GM19395 (cell line): ENCODE measurements around the gene DFFA.
A peak's percentile ranks its signal among the peaks of the same experiment; 100 is the strongest.
"Not testable (repeated sequence)": the region's sequence is repeated elsewhere in the genome, so short reads cannot be mapped to it uniquely, and the experiment has no call there.

Source experiments
- ATAC-seq: cut with Tn5 transposase; IDR thresholded peaks from one replicate; pipeline ENCODE4 v1.9.1; 2021; ENCODE audit warnings: mild to moderate bottlenecking, moderate library complexity; ENCODE audit not compliant: unreplicated experiment

Gene DFFA

DNA sequence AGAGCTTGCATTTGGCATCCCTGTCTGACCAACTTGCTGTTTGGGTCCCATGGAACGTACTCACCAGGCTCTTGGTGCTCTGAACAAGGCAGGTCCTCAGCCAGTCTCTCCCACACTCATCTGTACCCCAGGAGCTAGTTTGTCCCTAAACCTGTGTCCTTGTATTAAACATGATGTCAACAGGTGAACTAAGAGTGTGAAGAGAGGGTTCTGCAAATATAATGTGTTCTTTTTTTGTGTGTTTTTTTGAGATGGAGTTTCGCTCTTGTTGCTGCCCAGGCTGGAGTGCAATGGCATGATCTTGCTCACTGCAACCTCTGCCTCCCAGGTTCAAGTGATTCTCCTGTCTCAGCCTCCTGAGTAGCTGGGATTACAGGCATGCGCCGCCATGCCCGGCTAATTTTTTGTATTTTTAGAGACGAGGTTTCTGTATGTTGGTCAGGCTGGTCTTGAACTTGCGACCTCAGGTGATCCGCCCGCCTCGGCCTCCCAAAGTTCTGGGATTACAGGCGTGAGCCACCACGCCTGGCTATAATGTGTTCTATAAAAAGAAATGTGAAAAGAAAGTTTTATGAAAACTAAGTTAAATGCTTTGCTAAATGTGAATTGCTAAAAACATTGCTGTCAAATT lies 33.8 kb upstream of the DFFA start:
- ATAC-seq: not testable (repeated sequence)

DNA sequence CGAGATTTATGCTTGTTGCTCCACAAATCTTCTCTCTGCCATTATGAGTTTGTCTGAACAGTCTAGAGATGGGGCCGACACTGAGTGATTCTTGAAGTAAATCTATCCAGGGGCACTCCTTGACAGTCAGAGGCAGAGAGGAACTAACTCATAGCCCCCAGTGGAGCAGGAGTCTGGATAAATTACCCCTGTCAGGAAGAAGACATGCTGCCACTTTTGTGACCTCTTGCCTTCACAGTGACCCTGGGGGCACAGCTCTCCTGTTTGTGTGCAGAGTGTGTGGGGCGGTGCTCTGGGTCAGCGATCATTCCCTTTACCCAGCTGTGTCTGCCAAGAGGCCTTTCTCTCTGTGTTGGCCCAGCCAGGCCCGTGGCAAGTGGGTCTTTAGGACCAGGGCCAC lies 31.9 kb upstream of the DFFA start:
- ATAC-seq: no peak

GRCh38 chr1:10502206-10502605 lies 29.9 kb upstream of the DFFA start:
- ATAC-seq: no peak

GRCh38 chr1:10498231-10498630 lies 25.9 kb upstream of the DFFA start:
- no peak for ATAC-seq

DNA sequence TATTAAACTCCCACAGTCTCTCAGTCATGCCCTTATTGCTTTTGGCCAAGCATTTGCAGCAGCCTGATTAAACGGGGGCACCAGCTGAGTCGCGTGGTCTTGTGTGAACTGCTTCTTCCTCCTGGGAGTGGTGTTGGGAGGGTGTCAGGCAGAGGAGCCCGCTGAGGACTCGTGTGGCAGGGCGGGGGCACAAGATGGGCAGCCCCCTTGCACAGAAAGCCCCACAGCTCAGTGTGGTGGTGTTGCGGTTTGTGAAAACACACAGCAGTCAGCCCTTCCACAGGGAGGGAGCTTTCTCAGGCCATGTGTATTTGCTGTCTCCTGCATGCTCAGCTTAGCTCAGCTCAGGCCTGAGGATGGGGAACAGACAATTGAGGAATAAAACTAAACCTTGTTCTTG lies 24.8 kb upstream of the DFFA start:
- ATAC-seq: no peak

DNA sequence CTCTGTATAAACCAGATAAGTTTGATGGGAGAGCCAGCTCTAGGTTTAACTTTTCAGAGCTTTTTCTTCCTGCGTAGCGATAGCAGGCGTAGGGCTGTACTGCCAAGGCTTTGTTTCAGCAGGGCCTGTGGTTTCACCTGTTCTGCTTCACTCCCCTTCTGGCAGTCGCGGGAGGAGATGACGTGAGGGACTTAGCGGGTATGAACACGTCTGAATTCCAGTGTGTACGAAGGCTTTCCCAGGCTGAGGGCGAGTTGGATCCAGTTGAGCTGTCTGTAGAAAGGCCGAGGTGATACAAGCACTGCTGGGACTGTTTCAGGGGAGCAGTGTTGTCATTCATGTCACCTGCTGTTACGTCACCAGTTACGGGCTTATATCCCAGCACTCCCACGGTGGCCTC lies 23.6 kb upstream of the DFFA start:
- no peak for ATAC-seq

DNA sequence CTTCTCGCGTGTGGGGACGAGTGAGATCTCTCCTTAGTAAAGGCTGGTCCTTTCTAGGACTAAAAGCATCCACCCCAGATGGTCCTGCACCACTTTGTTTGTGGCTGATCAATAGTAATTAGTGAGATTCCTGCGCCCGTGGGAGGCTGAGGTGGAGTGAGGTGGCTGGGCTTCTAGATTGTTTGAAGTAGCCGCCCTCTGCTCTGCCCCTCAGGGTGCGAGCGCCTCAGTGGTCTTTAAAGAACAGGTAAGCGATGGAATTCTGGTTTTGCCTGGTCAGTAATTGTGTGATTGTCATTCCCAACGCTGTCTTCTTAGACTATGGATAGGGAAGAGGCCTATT lies 23.1 kb upstream of the DFFA start:
- no peak for ATAC-seq

DNA sequence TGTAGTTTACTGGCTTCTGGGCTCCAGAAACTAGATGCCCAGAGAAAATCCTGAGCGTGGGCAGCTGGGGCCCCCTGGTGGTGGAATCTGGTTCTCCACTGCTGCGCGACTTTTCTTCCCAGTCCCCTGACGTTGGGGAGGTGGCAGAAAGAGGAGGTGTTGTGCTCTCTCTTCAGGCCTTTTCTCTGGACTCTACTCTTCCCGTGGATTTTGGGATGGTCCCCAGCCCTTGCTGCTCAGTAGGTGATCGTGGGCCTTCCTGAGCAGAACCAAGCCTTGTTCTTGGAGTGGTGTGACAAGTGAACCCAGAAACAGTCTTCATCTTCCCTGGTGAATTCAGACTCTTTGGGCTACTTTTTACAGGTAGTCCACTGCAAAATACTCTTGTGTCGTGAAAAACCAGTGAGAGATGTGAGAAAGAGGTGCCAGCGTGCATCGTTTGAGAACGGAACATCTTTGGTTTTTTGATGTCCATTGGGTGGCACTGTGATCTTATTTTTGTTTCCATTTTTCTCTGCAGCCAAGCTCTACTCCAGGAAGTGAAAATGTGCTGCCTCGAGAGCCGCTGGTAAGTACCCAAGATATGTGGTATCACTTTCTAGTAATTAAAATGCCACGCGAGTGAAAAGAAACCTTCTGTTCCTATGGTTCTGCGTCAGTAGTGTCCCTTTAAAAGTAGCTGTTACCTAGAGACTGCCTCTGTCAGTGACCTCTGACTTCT lies 22.6 kb upstream of the DFFA start:
- peak; percentile 75 for ATAC-seq

DNA sequence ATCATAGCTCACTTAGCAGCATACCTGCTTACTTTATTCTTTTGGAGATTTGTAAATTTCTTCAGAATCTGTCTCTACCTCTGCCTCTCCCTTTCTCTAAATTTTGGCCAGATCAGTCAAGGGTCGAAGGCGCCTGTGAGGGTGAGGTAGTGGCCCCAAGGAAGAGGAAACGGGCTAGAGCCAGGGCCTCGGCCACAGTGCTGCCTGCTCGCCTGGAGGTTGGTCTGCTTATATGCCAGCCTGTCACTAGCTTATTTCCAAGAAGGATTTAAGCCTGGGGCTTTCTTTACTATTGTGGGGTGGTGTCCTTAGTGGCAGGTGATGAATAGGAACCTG lies 22.1 kb upstream of the DFFA start:
- ATAC-seq: no peak

DNA sequence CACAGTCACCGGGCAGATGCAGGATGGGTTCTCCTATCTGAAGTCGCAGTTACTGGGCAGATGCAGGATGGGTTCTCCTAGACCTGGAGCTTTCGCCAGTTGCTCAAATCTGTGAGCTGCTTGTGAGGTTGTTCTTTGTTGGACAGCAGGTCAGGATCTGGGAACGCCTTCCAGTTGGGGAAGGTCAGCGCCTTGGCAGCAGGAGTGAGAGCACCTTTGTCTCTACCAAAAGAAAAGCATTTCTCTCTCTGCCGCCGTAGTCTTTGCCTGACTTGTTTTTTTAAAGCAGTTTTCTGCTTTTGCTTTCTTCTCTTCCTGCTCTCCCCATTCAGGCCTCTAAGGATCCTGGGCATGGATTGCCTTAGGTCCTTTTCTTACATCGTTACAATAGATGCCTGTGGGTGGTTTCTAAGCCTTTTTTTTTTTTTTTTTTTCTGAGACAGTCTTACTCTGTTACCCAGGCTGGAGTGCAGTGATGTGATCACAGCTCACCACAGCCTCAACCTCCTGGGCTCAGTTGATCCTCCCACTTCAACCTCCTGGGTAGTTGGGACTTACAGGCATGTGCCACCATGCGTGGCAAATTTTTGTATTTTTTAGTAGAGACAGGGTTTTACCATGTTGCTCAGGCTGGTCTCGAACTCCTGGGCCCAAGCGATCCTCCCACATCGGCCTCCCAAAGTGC lies 18.1 kb upstream of the DFFA start:
- ATAC-seq: no peak

DNA sequence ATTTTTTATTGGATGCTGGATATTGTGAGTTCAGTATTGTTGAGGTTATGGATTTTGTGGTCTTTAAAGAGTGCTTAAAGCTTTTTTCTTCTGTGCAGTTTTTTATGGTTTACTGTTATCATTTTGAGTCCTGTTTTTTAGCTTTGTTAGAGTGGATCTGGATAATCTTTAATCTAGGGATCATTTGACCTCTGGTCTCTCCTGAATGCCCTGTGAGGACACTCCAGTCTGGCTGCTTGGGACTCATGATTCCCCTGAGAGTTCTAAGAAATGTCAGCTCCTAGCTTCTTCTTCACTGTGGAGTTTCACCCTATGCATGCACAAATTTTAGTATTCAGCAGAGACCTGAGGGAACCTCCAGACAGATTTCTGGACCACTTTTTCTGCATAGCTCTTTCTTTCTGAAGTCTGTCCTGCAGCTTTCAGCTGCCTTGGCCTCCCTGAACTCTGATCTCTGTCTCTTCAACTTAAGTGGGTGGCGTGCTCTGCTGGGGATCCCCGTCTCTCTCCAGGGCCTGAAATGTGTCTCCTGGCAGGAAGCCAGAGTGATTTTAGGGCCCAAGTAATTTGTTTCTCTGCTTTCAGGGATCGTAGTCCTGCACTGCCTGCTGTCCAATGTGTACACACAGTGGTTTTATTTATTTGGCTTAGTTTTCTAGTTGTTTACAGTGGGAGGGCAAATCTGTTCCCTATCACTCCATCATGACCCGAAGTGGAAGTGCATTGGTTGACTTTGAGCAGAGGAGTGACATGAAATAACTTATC lies 17.1 kb upstream of the DFFA start:
- ATAC-seq: no peak

GRCh38 chr1:10484521-10484920 lies 12.2 kb upstream of the DFFA start:
- ATAC-seq: no peak

- no peak for ATAC-seq
These were observed 8.3 kb upstream of the DFFA start for GRCh38 chr1:10480614-10481013.

GRCh38 chr1:10479296-10479695 lies 7.0 kb upstream of the DFFA start:
- ATAC-seq: no peak

GRCh38 chr1:10475510-10475909 lies 3.2 kb upstream of the DFFA start:
- no peak for ATAC-seq

- peak; percentile 63 for ATAC-seq
These were observed 2.5 kb upstream of the DFFA start, which contains the start of gene PEX14 for GRCh38 chr1:10474613-10475507. TSS of gene PEX14 (plus strand) at chr1:10474950. CDS start at chr1:10474967, 17 bp downstream.

DNA sequence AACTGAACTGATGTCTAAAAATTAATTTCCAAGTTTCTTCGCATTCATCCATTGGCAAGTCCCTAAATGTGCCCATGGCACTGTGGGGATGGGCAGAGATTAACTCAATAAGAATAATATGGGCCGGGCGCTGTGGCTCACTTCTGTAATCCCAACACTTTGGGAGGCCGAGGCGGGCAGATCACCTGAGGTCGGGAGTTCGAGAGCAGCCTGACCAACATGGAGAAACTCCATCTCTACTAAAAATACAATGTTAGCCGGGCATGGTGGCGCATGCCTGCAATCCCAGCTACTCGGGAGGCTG lies 1.9 kb upstream of the DFFA start:
- ATAC-seq: not testable (repeated sequence)

DNA sequence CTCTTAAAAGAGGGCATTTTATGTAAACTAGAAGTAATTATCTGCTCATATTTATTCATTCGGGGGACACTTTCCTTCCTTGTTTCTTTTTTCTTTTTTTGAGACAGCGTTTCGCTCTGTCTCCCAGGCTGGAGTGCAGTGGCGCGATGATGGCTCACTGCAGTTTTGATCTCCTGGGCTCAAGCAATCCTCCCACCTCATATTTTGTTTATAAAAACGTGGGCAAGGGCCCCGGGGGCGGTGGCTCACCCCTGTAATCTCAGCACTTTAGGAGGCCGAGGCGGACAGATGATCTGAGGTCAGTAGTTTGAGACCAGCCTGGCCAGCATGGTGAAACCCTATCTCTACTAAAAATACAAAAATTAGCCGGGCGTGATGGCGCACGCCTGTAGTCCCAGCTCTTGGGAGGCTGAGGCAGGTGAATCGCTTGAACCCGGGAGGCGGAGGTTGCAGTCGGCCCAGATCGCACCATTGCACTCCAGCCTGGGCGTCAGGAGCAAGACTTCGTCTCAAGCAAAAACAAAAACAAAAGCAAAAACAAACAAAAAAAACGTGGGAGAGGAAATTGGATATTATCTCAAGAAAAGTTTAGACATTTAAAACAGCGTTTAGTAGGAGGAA lies 926 bp upstream of the DFFA start:
- no peak for ATAC-seq

GRCh38 chr1:10471411-10472219 lies 714 bp downstream of the DFFA start:
- ATAC-seq: no peak

- no peak for ATAC-seq
These were observed 2.3 kb downstream of the DFFA start for GRCh38 chr1:10470043-10470442.
